HS-5 (cell line): Measurements from ENCODE around the gene IRF6.

ENCODE experiments used
- DNase-seq: peaks from one replicate; pipeline ENCODE4 v3.0.0-alpha.2; 2012; ENCODE audit warnings: low read depth

Gene IRF6

DNA sequence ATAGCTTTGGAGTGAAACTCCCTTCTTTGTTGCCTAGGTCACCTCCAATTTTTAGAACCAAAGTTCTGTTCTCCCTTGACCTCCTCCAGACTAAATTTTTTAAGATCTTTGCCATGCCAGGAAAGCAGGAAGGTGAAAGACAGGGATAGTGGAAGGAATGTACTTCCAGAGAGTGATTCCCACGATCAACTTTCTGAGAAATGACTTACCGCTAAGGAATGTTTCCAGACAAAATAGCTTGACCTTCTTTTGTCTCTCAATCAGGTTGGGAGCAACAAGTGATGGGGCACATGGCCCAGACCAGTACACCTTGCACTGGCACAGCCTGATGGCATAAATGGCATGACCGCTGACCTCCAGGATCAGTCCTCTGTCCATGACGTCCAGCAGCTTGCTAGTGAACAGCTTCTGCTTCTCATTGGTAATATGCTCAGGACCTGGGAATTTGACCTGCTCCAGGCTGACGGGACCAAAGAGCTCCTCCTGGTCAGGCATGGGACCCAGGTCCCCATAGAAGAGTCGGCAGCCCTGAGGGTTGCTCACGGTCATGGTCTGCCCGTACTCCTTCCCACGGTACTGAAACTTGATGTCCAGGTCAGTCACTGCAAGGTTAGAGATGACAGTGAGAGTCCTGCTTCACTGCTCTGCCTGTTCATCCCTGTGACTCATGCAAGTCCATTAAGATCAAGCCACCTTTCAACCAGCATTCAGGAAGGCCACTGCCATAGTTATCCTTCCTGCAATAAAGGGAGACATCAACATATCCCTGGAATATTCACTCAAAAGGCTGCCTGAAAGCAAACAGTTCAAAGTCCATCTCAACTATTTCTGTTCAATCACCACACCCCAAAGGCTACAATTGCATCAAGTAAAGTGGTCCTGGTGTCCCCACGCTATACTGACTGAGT lies 15.4 kb downstream of the IRF6 start:
- no peak for DNase-seq

DNA sequence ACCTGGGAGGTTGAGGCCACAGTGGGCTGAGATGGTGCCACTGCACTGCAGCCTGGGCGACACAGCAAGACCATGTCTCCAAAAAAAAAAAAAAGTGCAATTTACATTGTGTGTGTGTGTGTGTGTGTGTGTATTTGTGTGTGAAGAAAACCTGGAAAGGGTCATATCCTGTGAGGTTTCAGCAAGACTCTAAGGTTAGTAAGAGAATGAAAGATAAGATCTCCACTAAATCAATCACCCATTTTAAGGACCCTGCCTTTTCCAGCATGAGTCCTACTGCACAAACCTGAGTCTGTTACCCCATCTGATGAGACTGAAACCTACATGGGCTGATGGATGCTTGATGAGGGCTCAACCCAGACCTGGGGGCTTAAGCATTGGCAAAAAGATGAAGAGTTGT lies 16.7 kb downstream of the IRF6 start:
- DNase-seq: no peak

- DNase-seq: no peak
Measured at GRCh38 chr1:209787551-209787950, 18.4 kb downstream of the IRF6 start.

- DNase-seq: no peak
Measured at GRCh38 chr1:209786146-209786545, 19.8 kb downstream of the IRF6 start.

DNA sequence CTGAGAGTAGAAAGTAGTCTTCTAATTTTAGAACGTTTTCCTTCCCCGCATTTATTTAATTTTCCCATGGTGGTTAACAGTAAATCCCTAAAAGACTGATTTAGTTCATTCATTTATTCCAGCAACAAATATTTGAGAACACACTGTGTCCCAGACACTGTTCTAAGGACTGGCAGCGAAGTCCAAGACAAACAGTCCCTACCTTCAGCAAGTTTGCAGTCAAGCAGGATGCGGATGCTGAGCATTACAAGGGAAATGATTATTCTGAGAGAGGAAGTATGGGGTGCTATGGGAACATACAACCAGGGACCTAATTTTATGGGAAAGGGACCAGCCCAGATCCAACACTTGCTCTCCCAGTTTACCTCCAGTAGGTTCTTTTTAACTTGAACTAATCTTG lies 20.4 kb downstream of the IRF6 start:
- no peak for DNase-seq

- peak; percentile 89 for DNase-seq
Measured at GRCh38 chr1:209784265-209785169, 21.4 kb downstream of the IRF6 start, which contains the start of gene C1orf74. TSS of gene C1orf74 (minus strand) at chr1:209784559. CDS start at chr1:209783634, 925 bp downstream.

DNA sequence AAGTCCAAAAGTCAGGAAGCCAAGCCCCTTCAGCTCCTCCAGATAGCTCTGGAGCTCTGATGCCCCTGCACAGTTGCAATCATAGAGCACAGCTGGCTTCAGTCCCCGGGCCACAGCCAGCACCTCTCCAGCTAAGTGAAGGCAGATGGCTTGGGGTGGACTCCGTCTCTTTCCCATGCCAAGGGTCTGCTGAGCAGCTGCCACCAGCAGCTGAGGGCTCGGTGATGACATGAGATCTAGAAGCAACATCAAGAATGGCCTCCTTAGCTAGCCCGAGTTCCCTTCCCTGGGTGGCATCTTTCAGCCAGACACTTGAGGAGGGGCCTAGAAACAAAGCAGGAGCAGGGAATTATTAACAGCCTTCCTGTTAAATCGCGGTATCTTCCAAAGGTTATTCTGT lies 22.6 kb downstream of the IRF6 start:
- no peak for DNase-seq

DNA sequence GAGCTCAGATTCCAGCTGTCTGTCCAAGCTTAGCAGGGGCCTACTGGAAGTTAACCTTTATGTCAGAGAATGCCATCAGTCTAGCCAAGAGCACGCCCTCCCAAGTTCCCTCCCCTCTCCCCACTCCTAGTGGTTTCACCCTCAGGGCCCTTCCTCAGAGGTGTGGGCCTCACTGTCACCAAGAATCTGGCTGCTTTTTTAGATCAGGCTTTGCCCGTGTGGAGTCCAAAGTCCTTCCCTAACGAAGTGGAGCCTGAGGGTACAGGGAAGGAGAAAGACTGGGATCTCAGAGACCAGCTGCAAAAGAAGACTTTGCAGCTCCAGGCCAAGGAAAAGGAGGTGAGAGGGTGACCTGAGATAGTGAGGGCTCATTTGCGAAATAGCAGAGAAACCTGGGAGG lies 25.7 kb downstream of the IRF6 start:
- no peak for DNase-seq

DNA sequence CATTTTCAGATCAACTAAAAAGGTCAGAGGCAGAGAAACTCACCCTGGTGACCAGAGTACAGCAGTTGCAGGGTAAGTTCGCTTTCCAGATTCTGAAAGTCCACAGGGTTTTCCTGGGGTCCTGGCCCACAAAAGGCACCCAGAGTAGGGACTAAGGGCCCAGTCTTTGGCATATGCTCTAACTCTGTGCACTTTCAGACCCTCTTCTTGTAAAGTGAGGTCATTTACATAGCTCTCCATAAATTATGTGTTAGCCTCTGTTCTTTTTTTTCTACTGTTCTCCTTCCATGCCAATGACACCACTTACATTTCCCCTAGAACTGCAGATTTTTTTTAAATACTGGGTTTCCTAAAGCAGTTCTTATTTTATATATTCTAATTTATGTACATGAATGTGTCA lies 27.8 kb downstream of the IRF6 start:
- no peak for DNase-seq

- no peak for DNase-seq
Measured at GRCh38 chr1:209777587-209777986, 28.4 kb downstream of the IRF6 start.

DNA sequence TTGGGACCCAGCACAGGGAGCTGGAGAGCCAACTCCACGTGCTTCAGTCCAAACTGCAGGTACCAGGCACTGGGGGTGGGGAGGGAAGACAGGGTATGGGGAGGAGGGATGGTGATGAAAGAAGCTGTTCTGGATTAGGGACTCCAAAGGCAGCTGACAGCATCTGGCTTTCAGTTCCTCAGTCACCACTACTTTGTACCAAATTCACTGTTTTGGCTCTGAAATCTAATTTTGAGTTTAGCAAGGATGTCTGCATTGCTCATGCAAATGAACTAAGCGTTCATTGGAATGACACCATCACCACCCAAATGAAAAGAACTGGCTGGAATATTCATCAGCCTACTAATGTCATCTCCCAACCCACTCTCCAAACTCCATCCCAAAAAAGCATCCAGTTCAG lies 30.3 kb downstream of the IRF6 start:
- no peak for DNase-seq

DNA sequence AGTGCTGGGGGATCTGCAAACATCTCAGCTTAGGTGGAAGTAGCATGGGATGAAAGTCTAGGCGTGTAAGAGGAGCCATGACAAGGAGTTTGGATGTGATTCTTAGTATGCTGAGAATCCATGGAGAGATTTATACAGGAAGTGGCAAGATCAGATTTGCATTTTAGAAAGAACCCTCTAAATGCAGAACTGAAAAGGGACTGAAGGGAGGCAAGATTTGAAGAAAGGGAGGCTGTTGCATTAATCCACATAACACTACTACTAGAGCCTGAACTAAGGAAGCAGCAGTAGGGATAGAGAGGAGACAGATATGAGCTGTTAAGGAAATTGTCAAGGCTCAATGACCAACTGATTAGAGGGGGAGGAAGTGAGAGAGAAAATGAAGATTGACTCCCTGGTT lies 31.4 kb downstream of the IRF6 start:
- DNase-seq: no peak

GRCh38 chr1:209772126-209772525 lies 33.8 kb downstream of the IRF6 start:
- DNase-seq: no peak

DNA sequence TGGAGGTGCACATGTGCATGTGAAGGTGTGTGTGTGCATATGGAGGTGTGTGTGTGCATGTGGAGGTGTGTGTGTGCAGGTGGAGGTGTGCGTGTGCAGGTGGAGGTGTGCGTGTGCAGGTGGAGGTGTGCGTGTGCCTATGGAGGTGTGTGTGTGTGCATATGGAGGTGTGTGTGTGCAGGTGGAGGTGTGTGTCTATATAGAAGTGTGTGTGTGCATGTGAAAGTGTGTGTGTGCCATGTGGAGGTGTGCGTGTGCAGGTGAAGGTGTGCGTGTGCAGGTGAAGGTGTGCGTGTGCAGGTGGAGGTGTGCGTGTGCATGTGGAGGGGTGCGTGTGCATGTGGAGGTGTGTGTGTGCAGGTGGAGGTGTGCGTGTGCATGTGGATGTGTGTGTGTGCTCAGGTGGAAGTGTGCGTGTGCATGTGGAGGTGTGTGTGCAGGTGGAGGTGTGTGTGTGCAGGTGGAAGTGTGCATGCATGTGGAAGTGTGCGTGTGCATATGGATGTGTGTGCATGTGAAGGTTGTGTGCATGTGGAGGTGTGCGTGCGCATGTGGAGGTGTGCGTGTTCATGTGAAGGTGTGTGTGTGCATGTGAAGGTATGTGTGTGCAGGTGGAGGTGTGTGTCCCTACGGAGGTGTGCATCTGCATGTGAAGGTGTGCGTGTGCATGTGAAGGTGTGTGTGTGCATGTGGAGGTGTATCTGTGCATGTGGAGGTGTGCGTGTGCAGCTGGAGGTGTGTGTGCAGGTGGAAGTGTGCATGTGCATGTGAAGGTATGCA lies 35.1 kb downstream of the IRF6 start:
- DNase-seq: no peak

- no peak for DNase-seq
Measured at GRCh38 chr1:209769971-209770370, 36.0 kb downstream of the IRF6 start.

DNA sequence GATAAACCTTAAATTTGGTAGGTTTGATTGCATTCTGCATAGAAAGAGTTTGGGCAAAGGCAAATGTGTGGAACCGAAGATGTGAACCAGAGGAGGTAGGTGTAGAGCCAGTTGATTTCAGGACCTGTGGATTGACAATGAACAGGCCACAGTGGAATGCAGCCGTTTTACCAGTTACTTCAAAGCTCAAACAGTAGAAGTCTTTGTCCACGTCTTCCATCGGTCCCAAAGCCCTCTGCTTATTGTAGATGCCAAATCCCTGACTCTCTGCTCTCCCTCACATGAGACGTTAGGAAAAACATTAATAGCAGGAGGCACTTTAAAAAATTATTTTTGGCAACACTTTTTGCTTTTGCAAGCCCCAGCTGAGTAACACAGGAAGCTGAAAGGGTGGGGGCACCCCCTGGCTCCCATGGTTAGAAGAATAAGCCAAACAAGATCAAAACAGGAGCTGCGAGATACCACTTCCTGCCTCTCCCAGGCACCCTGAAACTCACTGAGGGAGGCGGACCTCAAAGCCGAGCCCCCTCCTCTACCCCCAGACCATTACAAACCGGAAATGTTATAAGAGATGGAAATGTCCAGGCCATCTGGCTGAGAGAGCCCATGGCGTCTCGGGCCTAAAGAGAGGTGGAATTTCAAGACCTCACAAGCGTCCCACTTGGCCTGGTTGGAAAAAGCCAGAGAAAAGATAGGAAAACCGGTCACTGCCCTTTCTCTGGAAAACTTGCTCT lies 36.6 kb downstream of the IRF6 start:
- peak; percentile 74 for DNase-seq

GRCh38 chr1:209768354-209768774 lies 37.6 kb downstream of the IRF6 start:
- DNase-seq: no peak

- no peak for DNase-seq
Measured at GRCh38 chr1:209767706-209768105, 38.2 kb downstream of the IRF6 start.

DNA sequence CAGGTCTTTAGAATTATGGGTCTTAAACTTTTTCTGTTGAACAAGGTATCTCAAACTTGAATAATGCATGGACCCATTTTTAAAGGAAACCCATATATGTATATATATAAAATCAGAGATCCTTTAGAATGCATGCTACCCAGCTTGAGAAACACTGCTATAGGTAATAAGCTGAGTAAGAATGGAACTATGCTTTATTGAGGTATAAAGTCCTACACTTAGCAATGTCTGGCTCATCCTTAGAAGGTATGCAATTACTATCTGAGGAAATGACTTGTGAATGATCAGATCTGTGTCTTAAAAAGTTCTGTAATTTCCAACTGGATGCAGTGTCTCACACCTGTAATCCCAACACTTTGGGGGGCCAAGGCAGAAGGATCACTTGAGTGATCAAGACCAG lies 38.8 kb downstream of the IRF6 start:
- DNase-seq: no peak

DNA sequence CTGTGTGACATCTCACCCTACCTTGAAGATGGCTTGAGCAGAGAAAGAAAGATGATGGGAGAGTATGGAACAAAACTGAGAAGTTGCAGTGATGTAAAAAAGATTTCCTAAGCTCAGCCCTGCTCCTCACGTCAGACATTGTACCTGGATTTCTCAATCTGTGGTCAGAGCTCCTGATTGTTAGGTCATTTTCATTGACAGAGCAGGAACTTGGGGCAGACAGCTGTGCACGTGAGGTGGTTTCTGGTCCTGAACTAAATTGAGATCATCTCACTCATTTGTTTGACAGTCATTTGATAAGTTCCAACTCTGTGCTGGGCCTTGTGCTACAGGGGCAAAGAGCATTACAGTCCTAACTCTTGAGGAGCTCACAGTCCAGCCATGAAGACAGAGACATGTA lies 39.9 kb downstream of the IRF6 start:
- no peak for DNase-seq

DNA sequence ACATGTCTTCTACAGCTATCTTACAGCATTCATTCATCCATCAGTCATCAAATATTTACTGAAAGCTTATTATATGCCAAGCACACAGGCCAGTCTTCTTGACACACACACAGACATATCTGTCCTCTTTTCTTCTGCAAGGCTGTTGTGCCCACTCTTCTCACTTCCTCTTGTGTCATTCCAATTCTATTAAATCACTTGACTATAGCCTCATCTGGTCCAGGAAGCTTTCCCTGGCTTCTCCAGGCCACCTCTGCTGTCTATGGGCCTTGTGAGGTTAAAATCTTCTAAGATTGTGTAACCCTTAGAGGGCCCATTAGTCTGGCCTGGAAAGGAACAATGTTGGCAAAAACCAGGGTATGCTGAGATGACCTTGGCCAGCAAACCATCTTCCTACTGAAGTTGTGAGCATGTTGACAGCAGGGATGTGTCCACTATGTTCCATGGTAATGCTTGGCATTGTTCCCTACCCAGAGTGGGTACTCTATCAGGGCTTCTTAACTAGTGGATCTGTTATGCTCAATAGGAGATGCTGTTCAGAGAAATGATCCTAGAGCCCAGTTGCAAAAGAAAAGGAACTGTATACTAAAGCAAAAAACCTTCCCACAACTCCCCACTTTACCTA lies 44.8 kb downstream of the IRF6 start:
- no peak for DNase-seq
